NCI-H460 (cell line): Measurements from ENCODE around the gene SCAMP2. TPM values are rescaled to one million over a fixed set of nuclear protein-coding genes. Genes with fewer than 3 reads are reported as not detected.
"Not testable (repeated sequence)": the region's sequence is repeated elsewhere in the genome, so short reads cannot be mapped to it uniquely, and the experiment has no call there.

Experiments
- DNase-seq: peaks from one replicate; pipeline ENCODE4 v3.0.0-alpha.2; 2016; ENCODE audit warnings: low read depth; ENCODE audit errors: extremely low read depth
- total RNA-seq: library from RNA; depleted of rRNA; stranded (reverse); fragments of >200 nt; shearing (Covaris generic); gene quantifications from 2 replicates; pipeline ENCODE4 v1.2.3, GENCODE V29; 2014

The SCAMP2 gene
- total RNA-seq, 1 experiment from 2014 or later, result 20.4 TPM

GRCh38 chr15:74891469-74891868, 18.3 kb upstream of the SCAMP2 start:
- no peak for DNase-seq

DNA sequence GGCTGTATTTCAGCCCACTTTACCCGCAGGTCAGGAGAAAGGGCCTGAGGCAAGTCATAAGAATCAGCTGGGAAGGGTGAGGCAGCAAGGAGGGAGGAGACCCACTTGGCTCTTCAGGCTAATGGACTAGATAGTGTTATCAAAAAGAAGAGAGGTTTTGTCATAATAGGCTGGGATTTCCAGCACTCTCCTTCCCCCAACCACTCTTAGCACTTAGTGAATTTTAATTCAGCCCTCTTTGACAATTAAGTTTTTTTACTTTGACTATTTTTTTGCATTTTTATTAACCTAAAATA, 17.4 kb upstream of the SCAMP2 start:
- no peak for DNase-seq

GRCh38 chr15:74889883-74890664, 16.9 kb upstream of the SCAMP2 start, which contains the start of gene MPI:
MPI (plus strand) TSS chr15:74890042; CDS start chr15:74890074, 32 bp downstream.
- DNase-seq, result peak; percentile 65

DNA sequence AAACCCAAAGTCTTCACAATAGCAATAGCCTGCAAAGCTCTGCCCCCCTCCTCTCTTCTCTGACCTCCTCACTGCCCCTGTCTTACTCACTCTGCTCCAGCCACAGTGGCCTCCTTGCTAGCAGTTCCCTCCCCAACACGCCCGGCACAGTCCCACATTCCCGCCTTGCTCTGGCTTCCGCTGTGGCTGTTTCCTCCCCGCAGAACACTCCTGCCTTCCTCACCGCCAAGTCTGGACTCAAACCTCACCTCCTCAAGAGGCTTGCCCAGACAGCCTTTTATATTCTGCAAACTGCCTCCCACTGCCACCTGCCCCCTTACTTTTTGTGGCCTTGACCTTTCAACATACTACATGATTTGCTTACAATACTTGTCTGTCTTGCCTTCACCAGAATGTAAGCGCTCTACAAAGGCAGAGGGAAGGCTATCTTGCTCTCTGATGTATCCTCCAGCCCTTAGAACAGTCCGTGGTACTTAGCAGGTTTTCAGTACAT, 16.3 kb upstream of the SCAMP2 start:
- DNase-seq, result no peak

- DNase-seq, result no peak
Measured at GRCh38 chr15:74888716-74889115, 15.6 kb upstream of the SCAMP2 start.

DNA sequence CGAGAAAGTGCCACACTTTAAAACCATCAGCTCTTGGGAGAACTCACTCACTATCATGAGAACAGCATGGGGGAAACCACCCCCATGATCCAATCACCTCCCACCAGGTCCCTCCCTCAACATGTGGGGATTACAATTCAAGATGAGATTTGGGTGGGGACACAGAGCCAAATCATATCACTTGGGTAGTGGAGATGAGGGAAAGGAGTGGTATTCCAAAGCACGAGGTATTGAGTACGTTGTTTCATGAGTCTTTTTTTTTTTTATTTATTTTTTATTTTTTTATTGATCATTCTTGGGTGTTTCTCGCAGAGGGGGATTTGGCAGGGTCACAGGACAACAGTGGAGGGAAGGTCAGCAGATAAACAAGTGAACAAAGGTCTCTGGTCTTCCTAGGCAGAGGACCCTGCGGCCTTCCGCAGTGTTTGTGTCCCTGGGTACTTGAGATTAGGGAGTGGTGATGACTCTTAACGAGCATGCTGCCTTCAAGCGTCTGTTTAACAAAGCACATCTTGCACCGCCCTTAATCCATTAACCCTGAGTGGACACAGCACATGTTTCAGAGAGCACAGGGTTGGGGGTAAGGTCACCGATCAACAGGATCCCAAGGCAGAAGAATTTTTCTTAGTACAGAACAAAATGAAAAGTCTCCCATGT, 14.5 kb upstream of the SCAMP2 start:
- DNase-seq, result not testable (repeated sequence)

- no peak for DNase-seq
Measured at GRCh38 chr15:74885461-74885860, 12.3 kb upstream of the SCAMP2 start.

DNA sequence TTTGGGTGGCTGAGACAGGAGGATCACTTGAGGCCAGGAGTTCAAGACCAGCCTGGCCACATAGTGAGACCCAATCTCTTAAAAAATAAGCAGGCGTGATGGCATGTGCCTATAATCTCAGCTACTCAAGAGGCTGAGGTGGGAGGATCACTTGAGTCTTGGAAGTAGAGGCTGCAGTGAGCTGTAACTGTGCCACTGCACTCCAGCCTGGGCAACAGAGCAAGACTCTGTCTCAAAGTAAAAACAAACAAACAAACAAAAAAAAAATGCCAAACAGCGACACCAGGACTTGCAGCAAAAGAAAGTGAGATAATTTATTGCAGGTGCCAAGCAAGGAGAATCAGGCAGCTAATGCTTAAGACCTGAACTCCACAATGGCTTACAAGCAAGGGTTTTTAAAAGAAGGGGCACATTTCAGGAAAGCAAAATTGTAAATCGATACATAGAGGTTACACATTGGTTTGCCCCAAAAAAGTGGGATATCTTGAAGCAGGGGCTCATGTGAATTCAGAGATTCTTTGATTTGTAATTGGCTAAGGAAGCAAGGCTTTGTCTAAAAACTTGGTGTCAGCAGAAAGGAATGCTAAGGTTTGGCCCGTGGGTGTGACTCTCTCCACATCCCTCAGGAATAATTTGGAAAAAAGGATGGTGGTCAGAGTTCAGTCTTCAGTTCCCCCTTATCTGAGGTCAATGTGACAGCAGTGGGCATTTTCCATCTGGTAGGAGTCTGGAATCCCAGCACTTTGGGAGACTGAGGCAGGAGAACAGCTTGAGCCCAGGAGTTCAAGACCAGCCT, 11.5 kb upstream of the SCAMP2 start:
- DNase-seq, result no peak

DNA sequence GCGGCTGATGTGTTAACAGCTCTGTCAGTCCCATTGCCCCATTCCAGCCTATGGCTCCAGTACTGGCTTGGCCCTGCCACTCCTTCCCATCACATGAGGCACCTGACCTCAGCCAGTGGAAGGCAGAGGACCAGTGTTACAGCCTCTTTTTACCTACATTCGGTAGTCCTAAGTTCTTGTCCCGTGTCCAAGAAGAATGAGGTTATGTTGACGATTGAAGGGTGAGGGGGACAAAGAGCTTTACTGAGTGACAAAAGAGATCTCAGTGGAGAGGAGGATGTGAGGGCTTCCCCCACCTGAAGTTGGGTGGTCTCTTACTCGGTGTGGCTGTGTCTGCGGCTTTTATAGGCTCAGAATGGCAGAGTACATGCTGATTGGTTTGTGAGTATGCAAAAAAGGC, 9.4 kb upstream of the SCAMP2 start:
- no peak for DNase-seq

DNA sequence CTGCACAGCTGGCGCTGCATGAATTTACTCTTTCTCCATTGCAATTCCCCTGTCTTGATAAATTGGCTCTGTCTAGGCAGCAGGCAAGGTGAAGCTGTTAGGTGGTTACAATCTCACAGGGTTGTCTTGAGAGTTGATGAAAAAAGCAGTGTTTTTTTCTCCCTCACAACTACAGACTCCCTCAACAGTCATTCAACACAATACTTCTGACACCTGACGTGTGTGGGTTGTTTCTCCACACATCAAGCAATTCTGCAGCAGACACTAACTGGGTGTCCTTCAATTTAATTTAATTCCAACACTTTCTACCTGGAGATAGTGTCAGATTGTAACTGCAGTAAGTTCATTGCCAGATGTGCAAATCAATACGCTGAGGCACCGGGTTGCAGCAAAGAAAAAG, 5.1 kb upstream of the SCAMP2 start:
- DNase-seq, result no peak

- peak; percentile 7 for DNase-seq
Measured at GRCh38 chr15:74873756-74874424, 725 bp upstream of the SCAMP2 start.

DNA sequence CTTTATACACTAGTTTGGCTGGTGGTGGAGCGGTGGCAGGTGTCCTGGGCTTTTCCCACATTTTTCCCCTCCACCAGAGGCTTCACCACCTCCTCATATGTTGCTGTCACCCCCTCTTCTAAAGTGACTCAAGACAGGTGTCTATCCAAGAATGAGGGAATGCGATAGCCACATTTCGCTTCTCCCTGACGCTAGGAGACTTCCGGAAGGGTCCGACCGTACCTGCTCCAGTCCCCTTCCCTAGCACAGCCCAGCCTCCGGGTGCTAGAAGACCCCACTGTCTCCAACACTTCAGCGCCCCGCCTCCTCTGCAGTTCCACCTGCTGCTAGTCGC, 496 bp downstream of the SCAMP2 start:
- DNase-seq, result no peak

GRCh38 chr15:74870436-74871215, 2.5 kb downstream of the SCAMP2 start:
- DNase-seq, result no peak

GRCh38 chr15:74869726-74870407, 3.3 kb downstream of the SCAMP2 start:
- DNase-seq, result no peak

GRCh38 chr15:74869372-74869725, 3.8 kb downstream of the SCAMP2 start:
- DNase-seq, result no peak

DNA sequence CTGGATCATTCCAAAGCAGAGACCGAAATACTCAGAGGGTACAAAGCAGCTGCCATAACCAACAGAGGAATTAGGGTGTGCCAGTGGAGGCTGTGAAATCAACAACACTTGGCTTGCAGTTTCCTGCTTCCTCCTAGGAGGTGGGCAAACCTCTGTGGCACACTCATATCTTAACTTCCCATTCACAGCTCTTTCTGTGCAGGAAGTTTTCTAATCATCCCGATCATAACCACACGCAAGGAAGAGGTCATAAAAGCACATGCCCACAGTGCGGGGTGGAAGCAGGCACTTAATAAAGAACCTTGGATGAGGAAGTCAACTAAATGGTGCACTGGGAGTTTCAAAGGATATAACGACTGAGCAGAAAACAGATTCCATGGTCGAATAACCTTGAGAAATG, 5.1 kb downstream of the SCAMP2 start:
- no peak for DNase-seq

DNA sequence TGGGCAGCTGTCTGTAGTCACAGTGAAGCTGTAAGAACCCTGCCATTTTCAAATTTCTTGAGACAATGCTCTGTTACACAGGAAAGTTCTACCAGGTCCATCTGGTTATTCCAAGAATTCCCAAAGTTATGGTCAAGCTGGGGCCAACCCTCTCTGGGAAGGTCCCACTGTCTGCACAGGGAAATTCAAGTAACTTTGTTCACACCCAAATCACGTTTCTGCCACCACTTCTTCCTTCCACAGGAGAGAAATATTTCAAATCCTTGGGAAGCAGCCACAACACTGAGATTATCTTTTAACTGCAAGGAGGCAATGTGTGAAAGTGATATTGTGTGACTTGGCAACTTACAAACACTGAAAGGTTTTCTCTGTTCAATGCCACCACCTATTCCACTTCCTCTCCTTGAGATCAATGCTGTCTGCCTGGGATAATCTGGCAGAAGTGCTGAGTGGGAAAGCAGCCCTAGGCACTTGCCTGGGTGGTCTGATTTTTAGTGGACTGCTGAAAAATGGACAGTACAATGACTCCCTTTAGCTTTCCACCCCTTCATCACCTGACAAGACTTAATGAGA, 5.6 kb downstream of the SCAMP2 start:
- DNase-seq, result no peak

- no peak for DNase-seq
Measured at GRCh38 chr15:74866090-74866489, 7.1 kb downstream of the SCAMP2 start.

DNA sequence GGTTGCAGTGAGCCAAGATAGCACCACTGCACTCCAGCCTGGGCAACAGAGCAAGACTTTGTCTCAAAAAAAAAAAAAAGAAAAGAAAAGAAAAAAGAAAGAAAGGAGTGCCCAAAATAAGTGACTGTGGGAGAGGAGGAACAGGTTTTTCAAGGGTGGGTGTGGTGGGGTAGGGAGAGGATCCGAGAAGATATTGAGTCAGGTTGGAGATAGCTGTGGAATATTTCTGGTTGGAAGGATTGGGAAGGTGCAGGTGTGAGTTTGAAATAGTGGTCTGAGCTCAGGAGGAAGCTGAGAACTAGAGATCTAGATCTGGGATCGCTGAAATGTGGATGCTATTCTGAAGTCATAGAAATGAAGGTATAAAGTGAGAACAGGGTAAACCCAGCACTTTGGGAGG, 7.8 kb downstream of the SCAMP2 start:
- no peak for DNase-seq
